ENCODE results near the gene CACNB2. TPM values are rescaled to one million over a fixed set of nuclear protein-coding genes. Genes with fewer than 3 reads are reported as not detected.

CACNB2 gene
- total RNA-seq, 2 donors from 2014 or later = 4.5 to 56.7 TPM

GRCh38 chr10:18421726-18422293 lies 281.6 kb downstream of the CACNB2 start:
- DNase-seq (ENCODE audit: low spot score) (no peak), ATAC-seq (ENCODE audit: insufficient number of reproducible peaks, low FRiP score, low read depth) (no peak)
- no peak for TF ChIP-seq CTCF (IDR thresholded peaks at IDR 0.05)
- H3K36me3 ChIP-seq = no peaks in the 10 kb centered on the region
- H3K4me3 ChIP-seq = no peak overlapping the region
- no peaks in the 10 kb centered on the region for H3K27me3 ChIP-seq (replicated peaks; ENCODE audit: insufficient read depth)
- H3K9me3 ChIP-seq = no peaks in the 10 kb centered on the region
- H3K4me1 ChIP-seq (ENCODE audit: control insufficient read depth in 1 of 2, low read depth in 2 of 2) = no peaks in the 10 kb centered on the region
- H3K27ac ChIP-seq = no peak overlapping the region

GRCh38 chr10:18423058-18423637 lies 282.9 kb downstream of the CACNB2 start:
- H3K27me3 ChIP-seq (replicated peaks; ENCODE audit: insufficient read depth) = no peaks in the 10 kb centered on the region
- no peaks in the 10 kb centered on the region for H3K4me1 ChIP-seq (ENCODE audit: control insufficient read depth in 1 of 2, low read depth in 2 of 2)
- H3K27ac ChIP-seq = no peak overlapping the region
- H3K9me3 ChIP-seq = no peaks in the 10 kb centered on the region
- no peak for DNase-seq (ENCODE audit: low spot score)
- no peak overlapping the region for H3K4me3 ChIP-seq
- ATAC-seq (ENCODE audit: insufficient number of reproducible peaks, low FRiP score, low read depth) = no peak
- TF ChIP-seq CTCF (IDR thresholded peaks at IDR 0.05) = no peak
- no peaks in the 10 kb centered on the region for H3K36me3 ChIP-seq

GRCh38 chr10:18424200-18424599 lies 284.0 kb downstream of the CACNB2 start:
- no peak overlapping the region for H3K27ac ChIP-seq
- DNase-seq (ENCODE audit: low spot score) (no peak), ATAC-seq (ENCODE audit: insufficient number of reproducible peaks, low FRiP score, low read depth) (no peak)
- TF ChIP-seq CTCF (IDR thresholded peaks at IDR 0.05) = no peak
- H3K4me1 ChIP-seq (ENCODE audit: control insufficient read depth in 1 of 2, low read depth in 2 of 2) = no peaks in the 10 kb centered on the region
- no peak overlapping the region for H3K4me3 ChIP-seq
- no peaks in the 10 kb centered on the region for H3K9me3 ChIP-seq
- no peaks in the 10 kb centered on the region for H3K36me3 ChIP-seq
- H3K27me3 ChIP-seq (replicated peaks; ENCODE audit: insufficient read depth) = no peaks in the 10 kb centered on the region

GRCh38 chr10:18429335-18429734 lies 289.1 kb downstream of the CACNB2 start:
- Histone ChIP-seq H3K9me3 (no peaks in the 10 kb centered on the region), H3K4me1 (ENCODE audit: control insufficient read depth in 1 of 2, low read depth in 2 of 2) (no peaks in the 10 kb centered on the region), H3K36me3 (no peaks in the 10 kb centered on the region), H3K4me3 (no peak overlapping the region), H3K27ac (no peak overlapping the region), H3K27me3 (replicated peaks; ENCODE audit: insufficient read depth) (no peaks in the 10 kb centered on the region)
- ATAC-seq (ENCODE audit: insufficient number of reproducible peaks, low FRiP score, low read depth) (no peak), DNase-seq (ENCODE audit: low spot score) (no peak)
- TF ChIP-seq CTCF (IDR thresholded peaks at IDR 0.05) = no peak

GRCh38 chr10:18436902-18437301 lies 296.7 kb downstream of the CACNB2 start:
- Histone ChIP-seq H3K4me3 (no peak overlapping the region), H3K36me3 (no peaks in the 10 kb centered on the region), H3K27ac (no peak overlapping the region), H3K9me3 (no peaks in the 10 kb centered on the region), H3K4me1 (ENCODE audit: control insufficient read depth in 1 of 2, low read depth in 2 of 2) (no peaks in the 10 kb centered on the region), H3K27me3 (replicated peaks; ENCODE audit: insufficient read depth) (no peaks in the 10 kb centered on the region)
- ATAC-seq (ENCODE audit: insufficient number of reproducible peaks, low FRiP score, low read depth) = no peak
- DNase-seq (ENCODE audit: low spot score) = no peak
- no peak for TF ChIP-seq CTCF (IDR thresholded peaks at IDR 0.05)
